DMS153 treated with DMSO at 0.1 percent for 48 hours (cell line): ENCODE measurements around the gene VARS2.
"Not testable (repeated sequence)": the region's sequence is repeated elsewhere in the genome, so short reads cannot be mapped to it uniquely, and the experiment has no call there.

Source experiments
- DNase-seq: peaks from one replicate; lab custom pipeline; 2025; ENCODE audit not compliant: unreplicated experiment; lab: John Stamatoyannopoulos, UW

Gene VARS2

DNA sequence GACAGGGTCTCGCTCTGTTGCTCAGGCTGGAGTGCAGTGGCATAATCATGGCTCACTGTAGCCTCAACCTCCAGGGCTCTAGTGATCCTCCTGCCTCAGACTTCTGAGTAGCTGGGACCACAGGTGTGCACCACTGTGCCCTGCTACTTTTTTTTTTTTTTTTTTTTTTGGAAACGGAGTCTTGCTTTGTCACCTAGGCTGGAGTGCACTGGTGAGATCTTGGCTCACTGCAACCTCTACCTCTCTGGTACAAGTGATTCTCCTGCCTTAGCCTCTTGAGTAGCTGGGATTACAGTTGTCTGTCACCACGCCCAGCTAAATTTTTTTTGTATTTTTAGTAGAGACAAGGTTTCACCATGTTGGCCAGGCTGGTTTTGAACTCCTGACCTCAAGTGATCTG lies 13.0 kb downstream of the VARS2 start:
- not testable (repeated sequence) for DNase-seq

DNA sequence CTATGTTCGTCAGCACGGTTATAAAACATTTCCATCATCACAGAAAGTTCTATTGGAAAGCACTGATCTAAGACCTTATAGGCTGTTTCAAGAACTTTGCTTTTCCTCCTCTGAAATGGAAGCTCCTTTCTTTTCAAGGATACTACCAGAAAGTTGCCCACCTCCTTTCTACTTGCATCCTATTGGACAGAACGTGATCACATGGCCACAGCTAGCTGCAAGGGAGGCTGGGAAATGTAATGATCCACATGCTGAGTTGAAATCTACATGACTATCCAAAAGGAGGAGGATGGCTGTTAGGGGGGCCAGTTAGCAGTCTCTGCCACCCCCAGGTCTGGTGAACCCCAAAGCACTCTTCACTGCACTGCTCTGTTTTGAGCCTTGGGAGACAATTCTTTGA lies 14.6 kb downstream of the VARS2 start:
- no peak for DNase-seq

DNA sequence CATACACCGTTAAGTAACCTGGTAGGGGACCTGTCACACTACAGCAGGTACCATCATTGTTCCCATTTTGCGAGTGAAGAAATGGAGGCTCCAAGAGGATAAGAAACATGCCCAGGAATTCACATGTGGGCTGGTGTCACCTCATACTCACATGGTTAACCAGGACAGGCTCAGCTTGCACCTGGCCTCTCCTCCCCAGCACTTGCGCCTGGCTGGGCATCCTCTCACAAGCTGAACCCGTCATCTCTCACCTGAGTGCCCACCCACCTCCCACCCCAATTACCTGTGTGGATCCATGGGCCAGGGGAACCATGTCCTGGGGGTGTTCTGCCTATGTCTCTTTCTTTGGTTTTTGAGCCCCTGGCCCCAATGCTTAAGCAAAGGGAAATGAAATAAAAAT lies 16.5 kb downstream of the VARS2 start:
- no peak for DNase-seq

DNA sequence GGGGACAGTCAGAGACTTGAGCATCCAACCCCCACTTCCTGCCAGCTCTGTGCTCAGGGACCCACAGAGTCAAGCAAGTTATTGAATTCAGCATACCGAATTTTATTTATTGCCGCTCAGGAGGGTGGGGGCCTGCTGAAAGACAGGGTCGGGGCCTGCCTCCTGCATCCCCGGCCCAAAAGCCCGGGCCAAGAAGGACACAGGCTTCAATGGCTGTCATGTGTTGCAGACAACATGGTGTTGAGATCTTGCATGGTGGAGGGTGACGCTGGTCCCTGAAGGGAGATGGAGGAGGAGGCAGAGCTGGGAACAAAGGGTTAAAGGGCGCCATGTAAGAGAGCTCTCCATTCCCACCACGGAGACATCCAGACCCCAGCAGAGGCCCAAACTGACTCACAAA lies 17.2 kb downstream of the VARS2 start:
- DNase-seq = no peak

- DNase-seq = no peak
Measured at GRCh38 chr6:30931969-30932645, 18.1 kb downstream of the VARS2 start, which contains the start of gene SFTA2. Gene SFTA2, minus strand, starts transcription at chr6:30932170. Its CDS starts 74 bp downstream, at chr6:30932096.

- no peak for DNase-seq
Measured at GRCh38 chr6:30932665-30933365, 18.8 kb downstream of the VARS2 start.

- DNase-seq = no peak
Measured at GRCh38 chr6:30935018-30935417, 21.0 kb downstream of the VARS2 start.

GRCh38 chr6:30937265-30937664 lies 23.2 kb downstream of the VARS2 start:
- DNase-seq = no peak

- no peak for DNase-seq
Measured at GRCh38 chr6:30938730-30939129, 24.7 kb downstream of the VARS2 start.

- no peak for DNase-seq
Measured at GRCh38 chr6:30939473-30939872, 25.4 kb downstream of the VARS2 start.

DNA sequence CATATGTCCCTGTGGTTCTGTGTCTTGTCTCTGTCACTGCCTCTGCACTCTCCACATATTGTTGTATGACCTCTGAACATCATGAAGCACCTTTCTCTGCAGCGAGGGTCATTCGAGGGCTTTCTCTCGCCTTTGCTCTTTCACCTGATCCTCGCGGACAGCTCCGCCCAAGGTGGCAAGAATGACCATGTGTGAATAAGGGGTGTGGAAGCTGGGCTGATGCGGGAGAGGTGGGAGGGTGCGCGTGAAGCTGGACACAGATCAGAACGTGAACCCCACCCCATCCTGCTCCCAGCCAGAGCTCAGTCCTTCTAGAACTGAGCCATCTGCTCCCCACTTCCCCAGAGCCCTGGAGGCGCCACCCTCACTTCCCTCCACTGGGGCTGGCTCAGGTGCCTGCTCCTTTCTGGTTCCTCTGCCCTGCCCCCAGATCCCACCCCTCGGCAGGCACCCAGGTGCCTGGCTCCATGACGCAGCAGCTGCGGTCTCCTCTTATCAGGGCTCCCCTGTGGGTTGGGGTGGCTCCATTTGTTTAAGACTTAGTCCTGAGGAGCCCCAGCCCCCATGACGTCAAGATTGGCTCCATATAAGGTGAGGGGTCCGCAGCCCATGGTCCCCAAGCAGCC lies 26.4 kb downstream of the VARS2 start, which contains the start of gene MUCL3:
TSS of gene MUCL3 (plus strand) at position 613 of the 626 bp plus-strand sequence. CDS start 27 bp downstream, outside the sequence.
- DNase-seq = no peak

- no peak for DNase-seq
Measured at GRCh38 chr6:30942338-30943060, 28.5 kb downstream of the VARS2 start.

DNA sequence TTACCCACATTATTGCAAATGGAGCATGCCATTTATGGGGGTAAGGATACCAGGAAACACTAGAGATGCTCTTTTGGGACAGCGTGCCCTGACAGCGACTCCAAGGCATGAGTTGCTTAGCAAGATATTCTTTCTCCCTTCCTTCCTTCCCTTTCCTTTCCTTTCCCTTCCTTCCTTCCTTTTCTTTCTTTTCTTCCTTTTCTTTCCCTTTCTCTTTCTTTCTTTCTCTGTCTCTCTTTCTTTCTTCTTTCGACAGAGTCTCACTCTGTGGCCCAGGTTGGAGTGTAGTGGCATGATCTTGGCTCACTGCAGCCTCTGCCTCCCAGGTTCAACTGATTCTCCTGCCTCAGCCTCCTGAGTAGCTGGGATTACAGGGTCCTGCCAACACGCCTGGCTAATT lies 30.0 kb downstream of the VARS2 start:
- DNase-seq = no peak

- DNase-seq = no peak
Measured at GRCh38 chr6:30945281-30945680, 31.2 kb downstream of the VARS2 start.

DNA sequence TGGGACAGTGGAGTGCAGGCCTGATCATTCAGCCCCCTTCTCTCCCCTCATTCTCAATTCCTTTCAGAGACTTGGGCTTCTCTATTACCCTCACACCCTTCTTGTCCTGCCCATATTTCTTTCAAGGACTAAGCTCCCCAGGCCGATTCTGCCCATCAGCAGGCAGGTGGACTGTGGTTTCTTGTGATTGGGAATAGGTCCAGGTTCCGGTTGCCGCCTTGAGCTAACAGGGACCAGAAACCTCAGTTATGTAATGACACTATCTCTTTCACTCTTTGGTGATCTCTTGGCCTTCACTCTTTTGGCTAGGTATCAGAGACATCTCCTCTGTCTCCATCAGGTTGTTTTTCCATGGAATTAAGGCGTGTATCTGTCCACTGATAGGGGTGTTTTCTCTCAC lies 33.2 kb downstream of the VARS2 start:
- DNase-seq = no peak

DNA sequence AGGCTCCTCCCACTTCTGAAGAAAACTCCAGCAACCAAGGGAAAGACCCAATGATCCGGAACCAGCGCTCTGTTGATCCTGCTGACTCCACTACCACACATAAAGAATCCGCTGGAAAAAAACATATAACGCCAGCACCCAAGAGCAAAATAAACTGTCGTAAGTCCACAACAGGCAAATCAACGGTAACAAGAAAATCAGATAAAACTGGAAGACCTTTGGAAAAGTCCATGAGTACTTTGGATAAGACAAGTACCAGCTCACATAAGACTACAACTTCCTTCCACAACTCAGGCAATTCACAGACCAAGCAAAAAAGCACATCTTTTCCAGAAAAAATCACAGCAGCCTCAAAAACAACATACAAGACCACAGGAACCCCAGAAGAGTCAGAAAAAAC lies 34.8 kb downstream of the VARS2 start:
- no peak for DNase-seq

GRCh38 chr6:30951907-30952469 lies 38.0 kb downstream of the VARS2 start:
- no peak for DNase-seq

GRCh38 chr6:30954631-30955366 lies 40.8 kb downstream of the VARS2 start:
- DNase-seq = no peak

DNA sequence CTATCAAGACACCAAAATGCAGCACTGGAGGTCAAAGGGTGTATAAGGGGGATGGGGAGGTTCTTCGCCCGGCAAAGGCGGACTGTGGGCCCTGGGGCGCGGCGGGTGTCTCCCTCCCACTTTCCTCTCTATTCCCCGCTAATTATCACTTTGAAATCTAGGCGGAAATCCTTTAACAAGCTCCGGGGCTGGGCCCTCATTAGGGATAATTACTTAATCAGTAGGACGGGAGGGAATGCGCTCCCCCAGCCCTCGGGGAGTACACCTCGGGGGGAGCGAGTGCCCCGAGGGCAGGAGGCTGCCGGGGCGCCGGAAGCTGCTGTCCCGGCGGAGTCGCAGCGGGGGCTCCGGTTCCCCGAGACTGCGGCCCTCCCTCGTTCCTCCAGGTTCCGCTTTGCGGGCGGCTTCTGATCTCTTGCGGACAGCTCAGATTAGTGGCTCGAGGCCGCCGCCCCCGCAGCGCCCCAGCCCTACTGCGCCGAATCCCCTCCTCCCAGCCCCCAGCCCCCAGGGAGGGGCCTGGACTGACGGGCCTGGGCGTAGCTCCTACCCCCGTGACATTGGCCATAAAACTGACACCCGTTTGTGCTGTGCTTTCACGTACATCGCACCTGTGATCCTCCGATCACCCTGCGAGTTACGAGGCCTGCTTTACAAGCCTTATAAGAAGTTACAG lies 41.5 kb downstream of the VARS2 start:
- no peak for DNase-seq

GRCh38 chr6:30957716-30958115 lies 43.7 kb downstream of the VARS2 start:
- no peak for DNase-seq
